Natural killer cell treated with Interleukin-12 subunit alpha and Interleukin-12 subunit beta and Interleukin-15 and Interleukin-18, amount 100 ng/mL, for 72 hours (primary cell): Measurements from ENCODE around the gene NR5A2. TPM values are rescaled to one million over a fixed set of nuclear protein-coding genes. Genes with fewer than 3 reads are reported as not detected.

Experiments
- ATAC-seq, 2 donors: fragments of 150-1000 bp; cut with Tn5 transposase in 1 of 2; sonication (Bioruptor Pico), chemical (Tn5 transposase) in 1 of 2; 2 replicates each; pipeline ENCODE4 v1.10.0; 2021
- DNase-seq: peaks from one replicate; pipeline ENCODE4 v3.0.0; 2022; ENCODE audit warnings: low spot score
- H3K27ac Mint-ChIP-seq, 2 donors: 1 replicate in 1 of 2; 2 replicates in 1 of 2; pipeline ENCODE4 v1.8.0; 2022; ENCODE audit warnings: mixed read lengths in 2 of 2, mild to moderate bottlenecking in 1 of 2, moderate library complexity in 1 of 2
- H3K27me3 Mint-ChIP-seq, 2 donors: 1 replicate in 1 of 2; 2 replicates in 1 of 2; pipeline ENCODE4 v1.8.0; 2022; ENCODE audit warnings: mixed read lengths in 2 of 2
- H3K36me3 Mint-ChIP-seq: one replicate; pipeline ENCODE4 v1.8.0; 2022; ENCODE audit warnings: mixed read lengths
- H3K4me1 Mint-ChIP-seq, 2 donors: 1 replicate in 1 of 2; 2 replicates in 1 of 2; pipeline ENCODE4 v1.8.0; 2022; ENCODE audit warnings: low read depth in 2 of 2, mixed read lengths in 2 of 2, mild to moderate bottlenecking in 1 of 2
- H3K4me3 Mint-ChIP-seq: one replicate; pipeline ENCODE4 v1.8.0; 2022; ENCODE audit warnings: mixed read lengths
- H3K9me3 Mint-ChIP-seq: 2 replicates; pipeline ENCODE4 v1.8.0; 2022; ENCODE audit warnings: mixed read lengths
- total RNA-seq, 2 donors: library from RNA; stranded (reverse); gene quantifications; one replicate each; pipeline ENCODE4 v1.2.3, GENCODE V29; 2022

NR5A2 gene
- total RNA-seq, 2 donors from 2014 or later = 0.11 TPM; not detected in 1

- ATAC-seq (peak; percentile 57 to 74), DNase-seq (no peak)
- Mint-ChIP-seq H3K4me3 (peak overlapping the region; percentile 62), H3K9me3 (no peaks in the 10 kb centered on the region), H3K27me3 (peaks cover 30 to 48% of the 10 kb centered on the region in 2 donors), H3K4me1 (peaks cover 12 to 15% of the 10 kb centered on the region in 2 donors), H3K27ac (no peak overlapping the region), H3K36me3 (no peaks in the 10 kb centered on the region)
These were observed 11.7 kb downstream of the NR5A2 start for GRCh38 chr1:200038981-200039848.

DNA sequence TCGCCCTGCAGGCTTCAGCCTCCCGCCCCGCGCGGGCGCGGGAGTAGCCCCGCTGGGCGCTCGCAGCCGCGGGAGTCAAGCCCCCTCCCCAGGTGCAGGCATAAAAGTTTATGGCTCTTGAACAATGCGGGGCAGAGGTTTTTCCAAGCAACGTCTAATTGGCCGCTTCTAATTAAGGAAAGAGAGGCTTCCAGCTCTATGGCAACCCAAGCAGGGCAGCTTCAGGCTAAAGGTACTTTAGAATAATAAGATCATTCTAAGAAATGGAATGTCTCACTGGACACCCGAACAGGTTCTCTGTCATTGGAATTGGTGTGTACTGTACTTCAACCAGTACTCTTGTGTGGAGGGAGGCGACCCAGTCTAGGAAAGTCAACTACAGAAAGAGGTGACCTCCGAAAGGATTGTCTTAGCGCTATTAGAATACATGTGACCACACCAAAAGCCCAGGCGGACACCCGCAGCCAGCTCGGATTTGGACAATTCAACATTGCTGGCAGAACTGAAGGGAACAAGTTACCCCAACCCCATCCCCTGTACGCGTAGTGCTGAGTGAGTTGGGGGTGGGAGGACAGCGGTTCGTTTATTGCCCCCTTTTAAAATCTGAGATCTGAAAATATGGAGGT, 12.5 kb downstream of the NR5A2 start:
- H3K36me3 Mint-ChIP-seq = no peaks in the 10 kb centered on the region
- H3K9me3 Mint-ChIP-seq = no peaks in the 10 kb centered on the region
- peaks cover 12 to 15% of the 10 kb centered on the region in 2 donors for H3K4me1 Mint-ChIP-seq
- DNase-seq (no peak), ATAC-seq (no peak)
- H3K4me3 Mint-ChIP-seq = peak overlapping the region; percentile 62
- no peak overlapping the region for H3K27ac Mint-ChIP-seq
- peaks cover 33 to 50% of the 10 kb centered on the region in 2 donors for H3K27me3 Mint-ChIP-seq

GRCh38 chr1:200040481-200041138, 13.1 kb downstream of the NR5A2 start:
- Mint-ChIP-seq H3K27ac (no peak overlapping the region), H3K4me1 (peaks cover 12 to 15% of the 10 kb centered on the region in 2 donors), H3K4me3 (peak overlapping the region; percentile 42), H3K36me3 (peaks cover 4% of the 10 kb centered on the region), H3K27me3 (peaks cover 40 to 54% of the 10 kb centered on the region in 2 donors), H3K9me3 (no peaks in the 10 kb centered on the region)
- ATAC-seq (no peak), DNase-seq (no peak)

DNA sequence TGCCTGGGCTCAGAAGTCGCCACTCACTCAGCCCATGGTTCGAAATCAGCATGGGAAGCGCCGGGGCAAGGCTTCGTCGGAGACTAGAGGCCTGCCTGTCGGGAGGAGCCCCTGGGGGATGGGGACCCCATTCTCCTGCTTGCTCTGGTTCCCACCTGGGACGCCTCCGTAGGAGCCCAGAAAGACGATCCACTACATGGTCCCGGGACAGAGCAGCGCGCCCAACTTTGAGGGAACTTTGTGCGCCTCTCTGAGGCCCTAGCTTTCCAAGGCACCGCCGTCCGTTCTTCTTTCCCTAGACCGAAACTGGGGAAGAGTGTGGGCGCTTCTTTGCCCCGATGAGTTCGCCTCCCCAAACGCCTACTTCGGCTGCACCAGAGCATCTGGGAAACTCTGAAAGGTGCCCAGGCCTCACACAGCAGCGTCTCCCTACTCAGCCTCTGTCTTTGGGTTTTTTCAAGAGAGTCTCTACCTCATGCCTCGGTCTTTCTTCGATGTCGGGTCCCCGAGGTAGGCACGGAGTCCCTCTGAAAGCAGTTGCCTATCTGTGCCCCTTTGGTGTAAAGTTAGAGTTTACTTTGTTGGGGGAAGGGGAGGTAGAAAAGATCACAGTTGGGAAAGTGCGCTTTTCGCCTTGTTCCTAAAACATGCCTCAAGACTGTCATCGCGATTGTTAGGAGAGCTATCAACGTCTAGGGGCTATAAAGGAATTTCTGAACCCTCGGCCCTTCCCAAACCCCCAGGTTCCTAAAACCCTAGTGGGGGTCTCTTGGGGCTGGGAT, 14.0 kb downstream of the NR5A2 start:
- Mint-ChIP-seq H3K9me3 (no peaks in the 10 kb centered on the region), H3K36me3 (peaks cover 4% of the 10 kb centered on the region), H3K4me1 (peaks cover 12 to 15% of the 10 kb centered on the region in 2 donors), H3K27ac (no peak overlapping the region), H3K27me3 (peaks cover 44 to 50% of the 10 kb centered on the region in 2 donors), H3K4me3 (no peak overlapping the region)
- DNase-seq (no peak), ATAC-seq (no peak)

GRCh38 chr1:200042119-200042551, 14.6 kb downstream of the NR5A2 start:
- H3K4me1 Mint-ChIP-seq = peaks cover 12 to 15% of the 10 kb centered on the region in 2 donors
- H3K9me3 Mint-ChIP-seq = no peaks in the 10 kb centered on the region
- no peak for ATAC-seq
- H3K27ac Mint-ChIP-seq = no peak overlapping the region
- H3K36me3 Mint-ChIP-seq = peaks cover 4% of the 10 kb centered on the region
- peaks cover 44 to 48% of the 10 kb centered on the region in 2 donors for H3K27me3 Mint-ChIP-seq
- no peak for DNase-seq
- H3K4me3 Mint-ChIP-seq = no peak overlapping the region

DNA sequence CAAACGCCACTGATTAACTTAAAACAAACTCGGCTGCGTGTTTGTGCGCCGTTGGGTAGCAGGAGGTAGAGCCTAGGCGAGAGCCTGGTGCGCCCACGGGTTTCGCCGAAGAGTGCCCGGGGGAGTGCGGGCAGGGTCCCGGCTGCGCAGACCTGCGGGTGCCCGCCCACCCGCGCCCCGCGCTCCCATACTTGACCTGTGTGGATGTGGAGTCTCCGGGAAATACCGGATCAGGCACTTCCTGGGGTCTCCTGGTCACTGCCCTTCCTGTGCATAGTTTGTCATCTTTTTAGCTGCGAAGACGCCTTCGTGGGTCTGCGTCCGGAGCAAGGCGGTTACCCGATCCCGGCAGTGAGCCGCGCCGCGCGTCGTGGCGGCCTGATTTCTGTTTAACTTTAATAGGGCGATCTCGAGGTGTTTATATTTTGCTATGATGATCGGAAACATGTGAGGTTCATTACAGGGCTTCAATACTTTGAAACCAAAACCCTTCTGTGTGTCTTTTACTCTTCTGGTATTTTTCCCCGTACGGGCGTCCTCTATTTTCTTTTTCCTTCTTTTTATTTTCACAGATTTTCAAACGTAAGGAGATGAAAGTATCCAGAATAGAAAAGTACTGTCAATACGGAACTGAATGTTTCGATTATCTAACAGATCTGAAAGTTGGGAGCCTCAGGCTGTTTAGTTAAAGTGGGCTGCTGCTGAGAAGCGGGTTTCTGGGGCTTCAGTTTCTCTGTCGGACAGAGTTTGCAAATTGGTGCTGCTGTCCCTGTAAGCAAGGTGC, 15.2 kb downstream of the NR5A2 start:
- Mint-ChIP-seq H3K9me3 (no peaks in the 10 kb centered on the region), H3K36me3 (peaks cover 4% of the 10 kb centered on the region), H3K4me3 (peak overlapping the region; percentile 72), H3K4me1 (peaks cover 12 to 15% of the 10 kb centered on the region in 2 donors), H3K27me3 (peaks cover 42 to 44% of the 10 kb centered on the region in 2 donors), H3K27ac (no peak overlapping the region)
- DNase-seq (no peak), ATAC-seq (no peak)

DNA sequence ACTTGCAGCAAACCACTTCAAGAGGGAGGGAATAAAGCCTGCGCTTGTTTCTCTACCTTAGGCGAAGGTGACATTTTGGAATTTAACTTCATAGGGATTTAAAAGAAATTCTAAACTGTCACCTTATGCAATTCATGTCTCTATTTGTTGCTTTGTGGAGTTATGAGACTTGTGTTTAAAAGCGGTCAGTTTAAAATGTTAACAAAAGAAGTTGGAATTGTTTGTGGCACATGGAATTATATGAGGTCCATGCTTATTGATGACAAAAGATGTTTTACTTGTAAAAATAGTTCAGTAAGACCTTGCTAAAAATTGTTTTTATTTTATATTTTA, 15.8 kb downstream of the NR5A2 start:
- Mint-ChIP-seq H3K9me3 (no peaks in the 10 kb centered on the region), H3K4me1 (peaks cover 12 to 15% of the 10 kb centered on the region in 2 donors), H3K36me3 (peaks cover 4% of the 10 kb centered on the region), H3K4me3 (peak overlapping the region; percentile 72), H3K27me3 (peaks cover 41 to 48% of the 10 kb centered on the region in 2 donors), H3K27ac (no peak overlapping the region)
- no peak for ATAC-seq
- DNase-seq = no peak

DNA sequence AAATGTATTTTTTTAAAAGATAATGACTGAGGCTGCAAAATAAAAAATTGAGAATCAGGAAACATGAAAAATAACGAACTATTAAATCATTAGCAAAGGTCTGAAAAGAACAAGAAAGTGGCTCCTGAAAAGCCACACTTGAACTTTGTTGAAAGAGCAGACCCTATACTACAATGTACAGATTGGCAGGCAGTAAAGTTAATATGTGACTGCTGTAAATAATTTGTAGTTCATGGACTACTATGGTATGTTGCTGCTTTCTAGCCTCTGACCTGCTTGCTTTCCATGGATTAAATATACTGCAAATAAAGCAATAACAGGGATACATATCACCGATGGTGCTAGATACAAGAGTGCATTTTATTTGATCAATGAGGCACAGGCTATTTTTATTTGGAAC, 18.6 kb downstream of the NR5A2 start:
- Mint-ChIP-seq H3K4me3 (no peak overlapping the region), H3K4me1 (peaks cover 6 to 8% of the 10 kb centered on the region in 2 donors), H3K27me3 (peaks cover 39 to 44% of the 10 kb centered on the region in 2 donors), H3K9me3 (no peaks in the 10 kb centered on the region), H3K36me3 (peaks cover 4% of the 10 kb centered on the region), H3K27ac (no peak overlapping the region)
- no peak for DNase-seq
- no peak for ATAC-seq

- DNase-seq (no peak), ATAC-seq (peak in 1 of 2 donors; percentile 15)
- H3K9me3 Mint-ChIP-seq = no peaks in the 10 kb centered on the region
- H3K27ac Mint-ChIP-seq = no peak overlapping the region
- peaks cover 30 to 36% of the 10 kb centered on the region in 2 donors for H3K27me3 Mint-ChIP-seq
- H3K4me1 Mint-ChIP-seq = peaks cover 0 to under 1% of the 10 kb centered on the region in 2 donors
- H3K36me3 Mint-ChIP-seq = peaks cover 4% of the 10 kb centered on the region
- no peak overlapping the region for H3K4me3 Mint-ChIP-seq
These were observed 20.7 kb downstream of the NR5A2 start for GRCh38 chr1:200048244-200048643.

DNA sequence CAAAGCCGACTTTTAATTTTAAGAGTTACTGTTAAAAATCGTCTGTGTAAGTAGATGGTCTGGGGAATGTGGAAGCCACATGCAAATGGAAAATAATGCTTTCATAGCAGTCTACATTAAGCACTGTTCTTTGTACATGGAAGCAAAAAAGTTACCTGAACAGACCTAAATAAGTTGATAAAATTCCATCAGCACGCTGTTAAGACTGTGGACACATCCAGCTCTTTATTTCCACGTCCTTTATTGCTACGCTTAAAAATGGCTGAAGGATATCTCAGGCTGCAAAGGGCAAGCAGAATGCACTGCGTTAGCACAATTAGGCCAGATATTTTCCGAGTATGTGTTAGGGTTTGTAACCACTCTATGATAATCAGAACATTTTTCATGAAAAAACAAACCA, 22.3 kb downstream of the NR5A2 start:
- peaks cover 4% of the 10 kb centered on the region for H3K36me3 Mint-ChIP-seq
- no peaks in the 10 kb centered on the region for H3K9me3 Mint-ChIP-seq
- no peak for DNase-seq
- H3K27ac Mint-ChIP-seq = no peak overlapping the region
- no peaks in the 10 kb centered on the region for H3K4me1 Mint-ChIP-seq
- no peak for ATAC-seq
- H3K27me3 Mint-ChIP-seq = peaks cover 27% of the 10 kb centered on the region in 2 donors
- H3K4me3 Mint-ChIP-seq = no peak overlapping the region

DNA sequence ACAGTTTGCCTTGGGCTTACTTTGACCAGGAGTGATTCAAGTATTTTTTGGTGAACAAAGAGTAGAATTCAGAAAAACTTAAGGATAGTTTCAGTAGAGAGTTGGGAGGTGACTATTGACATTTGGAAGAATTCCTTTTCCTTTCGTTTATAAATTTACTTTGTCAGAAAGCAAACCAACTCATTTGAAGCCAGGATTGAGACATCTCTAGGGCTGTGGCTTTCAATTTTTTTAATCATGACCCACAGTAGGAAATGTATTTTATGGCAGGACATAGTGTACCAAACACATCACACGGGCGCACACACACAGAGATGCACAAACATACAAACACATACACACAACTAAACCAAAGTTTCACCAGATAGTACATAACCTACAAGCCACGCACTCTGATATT, 24.1 kb downstream of the NR5A2 start:
- H3K27me3 Mint-ChIP-seq = peaks cover 22 to 23% of the 10 kb centered on the region in 2 donors
- no peak for DNase-seq
- no peak overlapping the region for H3K27ac Mint-ChIP-seq
- H3K4me1 Mint-ChIP-seq = no peaks in the 10 kb centered on the region
- no peaks in the 10 kb centered on the region for H3K9me3 Mint-ChIP-seq
- H3K4me3 Mint-ChIP-seq = no peak overlapping the region
- no peaks in the 10 kb centered on the region for H3K36me3 Mint-ChIP-seq
- ATAC-seq = no peak

- no peak for ATAC-seq
- H3K27me3 Mint-ChIP-seq = peaks cover 24 to 25% of the 10 kb centered on the region in 2 donors
- no peak overlapping the region for H3K27ac Mint-ChIP-seq
These were observed 25.6 kb downstream of the NR5A2 start for GRCh38 chr1:200053091-200053490.

DNA sequence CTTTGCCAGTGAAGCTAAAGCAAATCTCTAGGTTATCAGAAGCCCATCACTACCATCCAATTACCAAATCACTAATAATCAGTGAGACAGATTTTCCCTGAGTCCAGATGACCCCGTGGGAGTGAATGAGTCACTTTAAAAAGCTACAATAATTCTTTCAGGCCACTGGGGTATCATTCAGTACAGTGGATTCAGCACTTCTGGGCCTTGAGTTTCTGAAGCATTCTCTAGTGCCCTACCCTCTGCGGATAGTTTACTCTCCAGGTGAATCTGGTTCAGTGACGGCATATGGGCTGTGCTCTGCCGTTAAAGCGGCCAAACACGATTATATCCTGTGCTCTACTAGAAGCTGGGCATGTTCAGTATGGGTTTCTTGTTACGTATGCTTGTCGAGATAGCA, 26.1 kb downstream of the NR5A2 start:
- peaks cover 19 to 20% of the 10 kb centered on the region in 2 donors for H3K27me3 Mint-ChIP-seq
- no peaks in the 10 kb centered on the region for H3K36me3 Mint-ChIP-seq
- H3K4me1 Mint-ChIP-seq = no peaks in the 10 kb centered on the region
- H3K27ac Mint-ChIP-seq = no peak overlapping the region
- DNase-seq = no peak
- no peaks in the 10 kb centered on the region for H3K9me3 Mint-ChIP-seq
- H3K4me3 Mint-ChIP-seq = no peak overlapping the region
- ATAC-seq = no peak

More at GRCh38 chr1:200053091-200053490, 25.6 kb downstream of the NR5A2 start:
- H3K4me3 Mint-ChIP-seq = no peak overlapping the region
- H3K9me3 Mint-ChIP-seq = no peaks in the 10 kb centered on the region
- no peaks in the 10 kb centered on the region for H3K36me3 Mint-ChIP-seq
- no peak for DNase-seq
- no peaks in the 10 kb centered on the region for H3K4me1 Mint-ChIP-seq
